NCI-H2196 treated with DMSO at 0.1 percent for 48 hours (cell line): ENCODE data around the gene ATP5MG.
"Not testable (repeated sequence)": the region's sequence is repeated elsewhere in the genome, so short reads cannot be mapped to it uniquely, and the experiment has no call there.

ENCODE experiments used
- DNase-seq: peaks from one replicate; lab custom pipeline; 2025; ENCODE audit not compliant: unreplicated experiment; lab: John Stamatoyannopoulos, UW

ATP5MG gene

GRCh38 chr11:118401151-118401879, at the start of gene ATP5MG:
TSS of gene ATP5MG (plus strand) at chr11:118401606. CDS start at chr11:118401666, 60 bp downstream.
- DNase-seq, result peak; percentile 93

DNA sequence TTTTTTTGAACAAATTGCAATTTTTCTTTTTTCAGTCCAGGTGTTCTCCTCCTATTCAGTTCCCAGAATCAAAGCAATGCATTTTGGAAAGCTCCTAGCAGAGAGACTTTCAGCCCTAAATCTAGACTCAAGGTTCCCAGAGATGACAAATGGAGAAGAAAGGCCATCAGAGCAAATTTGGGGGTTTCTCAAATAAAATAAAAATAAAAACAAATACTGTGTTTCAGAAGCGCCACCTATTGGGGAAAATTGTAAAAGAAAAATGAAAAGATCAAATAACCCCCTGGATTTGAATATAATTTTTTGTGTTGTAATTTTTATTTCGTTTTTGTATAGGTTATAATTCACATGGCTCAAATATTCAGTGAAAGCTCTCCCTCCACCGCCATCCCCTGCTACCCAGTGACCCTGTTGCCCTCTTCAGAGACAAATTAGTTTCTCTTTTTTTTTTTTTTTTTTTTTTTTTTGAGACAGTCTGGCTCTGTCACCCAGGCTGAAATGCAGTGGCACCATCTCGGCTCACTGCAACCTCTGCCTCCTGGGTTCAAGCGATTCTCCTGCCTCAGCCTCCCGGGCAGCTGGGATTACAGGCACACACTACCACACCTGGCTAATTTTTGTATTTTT, 48.2 kb upstream of the ATP5MG start:
- no peak for DNase-seq

DNA sequence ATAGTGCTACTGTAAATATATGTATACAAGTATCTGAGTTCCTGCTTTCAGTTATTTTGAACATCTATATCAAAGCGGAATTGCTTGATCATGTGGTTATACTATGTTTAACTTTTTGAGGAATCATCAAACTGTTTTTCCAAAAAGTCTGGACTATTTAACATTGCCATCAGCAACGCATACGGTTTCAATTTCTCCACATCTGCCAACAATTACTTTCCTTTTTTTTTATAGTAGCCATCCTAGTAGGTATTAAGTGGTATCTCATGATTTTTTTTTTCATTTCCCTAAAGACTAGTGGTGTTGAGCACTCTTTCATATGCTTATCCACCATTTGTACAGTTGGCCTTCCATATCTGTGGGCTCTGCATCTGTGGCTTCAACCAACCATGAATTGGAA, 43.3 kb upstream of the ATP5MG start:
- no peak for DNase-seq

DNA sequence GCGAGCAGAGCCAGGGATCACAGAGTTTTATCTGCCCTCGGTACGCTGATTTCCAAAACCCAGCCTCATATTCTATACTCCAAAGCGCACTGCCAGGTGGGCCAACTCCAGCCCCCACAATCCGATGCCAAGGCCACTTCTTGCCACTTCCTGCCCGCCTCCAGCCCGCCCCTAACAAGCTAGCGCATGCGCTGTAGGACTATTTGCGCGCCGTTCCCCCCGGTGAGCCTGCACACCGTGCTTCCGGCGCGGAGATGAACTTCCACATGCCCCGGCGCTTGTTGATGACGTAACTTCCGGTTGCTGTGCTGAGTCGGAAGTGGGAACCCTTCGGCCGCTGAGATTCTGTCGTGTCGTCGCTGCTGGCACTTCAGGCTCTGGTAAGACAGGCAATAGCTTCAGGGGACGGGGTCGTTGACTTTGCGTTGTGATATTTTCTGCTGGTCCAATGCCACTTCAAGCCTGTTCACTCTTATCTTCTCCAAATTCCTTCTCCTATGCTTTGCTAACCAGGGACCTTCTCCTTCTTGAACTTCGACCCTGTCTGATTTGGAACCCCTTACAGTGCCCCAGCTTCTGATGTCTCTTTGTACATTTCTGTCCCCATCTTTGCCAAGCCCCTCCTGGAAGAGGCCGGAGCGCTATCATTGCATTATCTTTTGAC, 42.0 kb upstream of the ATP5MG start, which contains the start of gene UBE4A:
Gene UBE4A, plus strand, starts transcription at position 306 of the 664 bp plus-strand sequence. CDS start 5,481 bp downstream, outside the sequence.
- DNase-seq, result peak; percentile 84

DNA sequence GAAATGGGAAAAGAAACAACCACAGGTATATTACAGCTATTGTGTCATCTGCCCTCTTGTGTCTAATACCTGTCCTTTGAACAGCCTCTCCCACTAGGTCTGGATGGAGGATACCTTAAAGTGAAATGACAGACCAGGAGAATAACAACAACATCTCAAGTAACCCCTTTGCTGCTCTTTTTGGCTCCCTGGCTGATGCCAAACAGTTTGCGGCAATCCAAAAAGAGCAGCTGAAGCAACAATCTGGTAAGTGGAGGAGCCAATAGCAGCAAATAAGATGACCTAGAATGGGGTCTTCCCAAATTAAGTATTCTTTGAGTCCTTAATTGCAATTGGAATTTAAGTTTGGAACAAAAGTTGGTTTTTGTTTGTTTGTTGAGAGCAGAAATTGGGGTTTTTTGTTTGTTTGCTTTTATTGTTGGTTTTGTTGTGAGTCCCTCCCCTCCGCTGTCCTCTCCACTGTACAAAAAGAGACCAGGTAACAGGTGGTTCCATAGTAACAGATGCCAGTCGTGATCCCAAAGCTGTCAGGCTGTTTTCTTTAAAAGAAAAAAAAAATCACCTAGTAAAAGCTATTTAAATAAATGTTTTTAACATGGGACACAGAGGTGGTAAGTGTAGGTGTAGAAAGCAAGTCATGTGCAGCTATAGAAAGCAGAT, 36.3 kb upstream of the ATP5MG start:
- DNase-seq, result no peak

GRCh38 chr11:118366287-118366686, 35.1 kb upstream of the ATP5MG start:
- DNase-seq, result no peak

DNA sequence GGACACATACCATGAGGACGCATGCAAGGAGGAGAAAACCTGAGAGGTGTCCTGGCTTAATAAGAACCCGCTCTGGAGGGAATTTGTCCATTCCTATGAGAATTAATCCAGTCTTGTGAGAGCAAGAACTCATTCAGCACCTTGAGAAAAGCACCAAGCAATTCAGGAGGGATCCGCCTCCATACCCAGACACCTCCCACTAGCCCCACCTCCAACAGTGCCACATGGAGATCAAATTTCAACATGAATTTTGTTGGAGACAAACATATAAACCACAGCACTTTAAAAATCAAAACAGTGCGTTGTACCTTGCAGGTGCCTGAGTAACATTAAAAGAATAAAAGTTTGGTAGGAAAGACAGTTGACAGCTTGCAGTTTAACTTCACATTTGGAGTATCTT, 30.6 kb upstream of the ATP5MG start:
- DNase-seq, result no peak

- no peak for DNase-seq
Observed at GRCh38 chr11:118373263-118373662, 28.1 kb upstream of the ATP5MG start.

DNA sequence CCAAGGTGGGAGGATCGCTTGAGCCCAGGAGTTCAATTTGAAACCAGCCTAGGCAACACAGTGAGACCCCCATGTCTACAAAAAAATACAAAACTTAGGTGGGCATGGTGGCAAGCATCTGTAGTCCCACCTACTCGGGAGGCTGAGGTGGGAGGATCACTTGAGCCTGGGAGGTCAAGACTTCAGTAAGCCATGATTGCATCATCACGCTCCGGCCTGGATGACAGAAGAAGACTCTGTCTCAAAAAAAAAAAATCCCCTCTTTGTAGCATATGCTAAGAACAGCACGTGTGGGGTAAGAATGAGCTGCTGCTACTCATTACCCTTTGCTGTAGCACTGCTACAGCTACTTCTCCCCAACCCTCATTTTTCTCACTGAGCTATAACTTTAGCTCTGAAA, 27.5 kb upstream of the ATP5MG start:
- no peak for DNase-seq

- no peak for DNase-seq
Observed at GRCh38 chr11:118374729-118375128, 26.7 kb upstream of the ATP5MG start.

DNA sequence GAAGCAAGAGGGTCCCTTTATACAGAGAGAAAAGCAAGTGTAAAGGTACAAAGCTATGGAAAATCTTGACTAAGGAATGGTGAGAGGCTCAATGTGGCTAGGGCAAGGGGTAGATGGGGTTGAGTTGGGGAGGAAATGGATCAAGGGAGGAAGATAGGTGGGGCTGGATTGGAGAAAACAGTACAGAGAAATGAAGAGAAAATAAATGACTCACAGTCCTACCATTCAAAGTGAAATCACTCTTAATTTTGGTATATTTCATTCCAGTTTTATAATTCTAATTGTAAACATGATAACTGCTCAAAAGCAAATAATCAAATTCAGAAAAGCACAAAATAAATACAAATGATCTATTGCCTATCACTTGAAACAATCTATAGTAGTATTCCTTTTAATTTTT, 25.4 kb upstream of the ATP5MG start:
- no peak for DNase-seq

- no peak for DNase-seq
Observed at GRCh38 chr11:118379497-118379896, 21.9 kb upstream of the ATP5MG start.

- no peak for DNase-seq
Observed at GRCh38 chr11:118380571-118380970, 20.8 kb upstream of the ATP5MG start.

- DNase-seq, result no peak
Observed at GRCh38 chr11:118382954-118383353, 18.5 kb upstream of the ATP5MG start.

DNA sequence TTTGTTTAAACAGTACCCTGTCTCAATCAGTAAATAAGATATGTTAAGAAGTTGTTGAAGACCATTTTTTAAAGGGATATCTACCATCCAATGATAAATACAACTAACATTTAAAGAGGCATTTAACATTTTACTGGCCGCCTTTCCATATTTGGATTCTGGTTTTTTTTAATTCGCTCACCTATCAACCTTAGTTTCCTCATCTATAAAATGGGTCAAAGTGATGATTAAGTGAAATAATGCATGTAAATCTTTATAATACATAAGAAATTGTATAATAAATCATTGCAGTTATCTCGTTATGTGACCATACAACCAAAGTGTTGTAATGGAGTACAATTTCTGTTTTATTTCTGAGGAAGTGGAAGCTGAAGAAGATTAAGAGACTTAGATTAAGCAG, 17.7 kb upstream of the ATP5MG start:
- DNase-seq, result no peak

GRCh38 chr11:118396097-118396501, 5.3 kb upstream of the ATP5MG start:
- DNase-seq, result no peak

GRCh38 chr11:118397448-118397847, 4.0 kb upstream of the ATP5MG start:
- DNase-seq, result no peak

- no peak for DNase-seq
Observed at GRCh38 chr11:118398791-118399559, 2.4 kb upstream of the ATP5MG start.

DNA sequence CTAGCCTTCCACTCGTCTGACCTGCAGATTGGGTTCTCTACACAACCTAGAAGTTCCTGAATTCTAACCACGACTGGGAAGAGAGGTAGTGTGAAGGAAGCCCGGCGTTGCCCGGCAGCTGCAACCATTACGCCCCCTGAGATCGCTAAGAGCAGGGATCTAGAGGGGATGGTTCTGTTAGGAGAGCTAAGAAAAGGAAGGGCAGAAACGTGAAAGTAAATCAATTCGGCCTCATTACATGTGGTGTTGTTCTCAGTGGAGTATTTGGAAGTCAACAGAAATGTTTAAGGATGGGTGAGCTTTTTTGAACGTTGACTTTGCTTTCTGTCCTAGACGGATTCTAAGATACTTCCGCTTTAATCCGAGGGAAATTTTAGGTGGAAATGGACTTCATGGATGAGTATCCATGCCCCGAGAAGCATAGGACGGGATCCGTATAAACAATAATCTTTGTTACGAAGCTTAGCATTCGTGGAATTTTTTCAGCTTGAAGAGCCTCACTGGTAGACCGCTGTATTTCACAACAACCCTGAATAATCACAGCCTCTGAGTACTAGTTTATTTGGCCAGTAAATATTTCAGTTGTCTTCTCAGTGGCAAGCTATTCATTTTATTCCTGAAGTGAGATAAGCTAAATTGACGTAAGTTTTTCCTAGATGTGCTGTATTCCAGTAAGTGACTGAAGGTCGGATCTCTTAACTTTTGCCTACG, 629 bp downstream of the ATP5MG start:
- no peak for DNase-seq

DNA sequence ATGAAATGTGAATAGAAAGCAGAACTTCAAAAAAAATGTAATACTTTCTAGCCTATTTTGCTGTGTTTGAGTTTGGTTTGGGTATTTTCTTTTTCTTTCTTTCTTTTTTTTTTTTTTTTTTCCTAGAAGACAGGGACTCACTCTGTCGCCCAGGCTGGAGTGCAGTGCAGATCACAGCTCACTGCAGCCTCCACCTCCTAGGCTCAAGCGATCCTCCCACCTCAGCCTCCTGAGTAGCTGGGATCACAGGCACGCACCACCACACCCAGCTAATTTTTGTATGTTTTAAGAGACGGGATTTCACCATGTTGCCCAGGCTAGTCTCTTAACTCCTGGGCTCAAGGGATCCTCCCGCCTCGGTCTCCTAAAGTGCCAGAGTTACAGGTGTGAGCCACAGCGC, 1.2 kb downstream of the ATP5MG start:
- not testable (repeated sequence) for DNase-seq
